Measurements from ENCODE around the gene CREBL2.
"Not testable (repeated sequence)": the region's sequence is repeated elsewhere in the genome, so short reads cannot be mapped to it uniquely, and the experiment has no call there.

Gene CREBL2

GRCh38 chr12:12596598-12596997, 15.1 kb upstream of the CREBL2 start:
- DNase-seq (ENCODE audit: low read depth in 2 of 2, low spot score in 1 of 2), result not testable (repeated sequence)

- no peak for DNase-seq (ENCODE audit: low read depth in 2 of 2, low spot score in 1 of 2)
These were observed 12.8 kb upstream of the CREBL2 start for GRCh38 chr12:12598864-12599263.

GRCh38 chr12:12599750-12600643, 11.7 kb upstream of the CREBL2 start:
- no peak for DNase-seq (ENCODE audit: low read depth in 2 of 2, low spot score in 1 of 2)

GRCh38 chr12:12600659-12601058, 11.0 kb upstream of the CREBL2 start:
- DNase-seq (ENCODE audit: low read depth in 2 of 2, low spot score in 1 of 2), result no peak

- no peak for DNase-seq (ENCODE audit: low read depth in 2 of 2, low spot score in 1 of 2)
These were observed 6.9 kb upstream of the CREBL2 start for GRCh38 chr12:12604740-12605139.

- DNase-seq (ENCODE audit: low read depth in 2 of 2, low spot score in 1 of 2), result no peak
These were observed 4.7 kb upstream of the CREBL2 start for GRCh38 chr12:12606781-12607589.

- DNase-seq (ENCODE audit: low read depth in 2 of 2, low spot score in 1 of 2), result no peak
These were observed 3.1 kb upstream of the CREBL2 start for GRCh38 chr12:12608557-12608957.

GRCh38 chr12:12609692-12610091, 2.0 kb upstream of the CREBL2 start:
- DNase-seq (ENCODE audit: low read depth in 2 of 2, low spot score in 1 of 2), result no peak

- DNase-seq (ENCODE audit: low read depth in 2 of 2, low spot score in 1 of 2), result no peak
These were observed 965 bp upstream of the CREBL2 start for GRCh38 chr12:12610711-12611110.

GRCh38 chr12:12612358-12612757, 682 bp downstream of the CREBL2 start:
- no peak for DNase-seq (ENCODE audit: low read depth in 2 of 2, low spot score in 1 of 2)

- DNase-seq (ENCODE audit: low read depth in 2 of 2, low spot score in 1 of 2), result no peak
These were observed 1.7 kb downstream of the CREBL2 start for GRCh38 chr12:12613344-12613743.

- DNase-seq (ENCODE audit: low read depth in 2 of 2, low spot score in 1 of 2), result no peak
These were observed 2.7 kb downstream of the CREBL2 start for GRCh38 chr12:12614342-12614741.

GRCh38 chr12:12616512-12617310, 5.0 kb downstream of the CREBL2 start:
- no peak for DNase-seq (ENCODE audit: low read depth in 2 of 2, low spot score in 1 of 2)

GRCh38 chr12:12618064-12618463, 6.4 kb downstream of the CREBL2 start:
- DNase-seq (ENCODE audit: low read depth in 2 of 2, low spot score in 1 of 2), result not testable (repeated sequence)

- no peak for DNase-seq (ENCODE audit: low read depth in 2 of 2, low spot score in 1 of 2)
These were observed 9.1 kb downstream of the CREBL2 start for GRCh38 chr12:12620730-12621315.

- DNase-seq (ENCODE audit: low read depth in 2 of 2, low spot score in 1 of 2), result no peak
These were observed 10.7 kb downstream of the CREBL2 start for GRCh38 chr12:12622418-12622817.

- no peak for DNase-seq (ENCODE audit: low read depth in 2 of 2, low spot score in 1 of 2)
These were observed 12.9 kb downstream of the CREBL2 start for GRCh38 chr12:12624498-12624992.

GRCh38 chr12:12626471-12626870, 14.8 kb downstream of the CREBL2 start:
- no peak for DNase-seq (ENCODE audit: low read depth in 2 of 2, low spot score in 1 of 2)

- no peak for DNase-seq (ENCODE audit: low read depth in 2 of 2, low spot score in 1 of 2)
These were observed 15.7 kb downstream of the CREBL2 start for GRCh38 chr12:12627308-12627827.

- no peak for DNase-seq (ENCODE audit: low read depth in 2 of 2, low spot score in 1 of 2)
These were observed 16.3 kb downstream of the CREBL2 start for GRCh38 chr12:12628013-12628412.

GRCh38 chr12:12630850-12631249, 19.2 kb downstream of the CREBL2 start:
- no peak for DNase-seq (ENCODE audit: low read depth in 2 of 2, low spot score in 1 of 2)

Measured in stimulated activated CD8-positive, alpha-beta memory T cell treated with anti-CD3 and anti-CD28 coated beads, Interleukin-4, amount 100 ng/mL, for 4 hours (primary cell).